Midbrain (tissue), 1 donor: ENCODE measurements around the gene ATP5PB.

ENCODE experiments used
- DNase-seq: peaks from one replicate; lab custom pipeline; 2025; lab: John Stamatoyannopoulos, UW

The ATP5PB gene

DNA sequence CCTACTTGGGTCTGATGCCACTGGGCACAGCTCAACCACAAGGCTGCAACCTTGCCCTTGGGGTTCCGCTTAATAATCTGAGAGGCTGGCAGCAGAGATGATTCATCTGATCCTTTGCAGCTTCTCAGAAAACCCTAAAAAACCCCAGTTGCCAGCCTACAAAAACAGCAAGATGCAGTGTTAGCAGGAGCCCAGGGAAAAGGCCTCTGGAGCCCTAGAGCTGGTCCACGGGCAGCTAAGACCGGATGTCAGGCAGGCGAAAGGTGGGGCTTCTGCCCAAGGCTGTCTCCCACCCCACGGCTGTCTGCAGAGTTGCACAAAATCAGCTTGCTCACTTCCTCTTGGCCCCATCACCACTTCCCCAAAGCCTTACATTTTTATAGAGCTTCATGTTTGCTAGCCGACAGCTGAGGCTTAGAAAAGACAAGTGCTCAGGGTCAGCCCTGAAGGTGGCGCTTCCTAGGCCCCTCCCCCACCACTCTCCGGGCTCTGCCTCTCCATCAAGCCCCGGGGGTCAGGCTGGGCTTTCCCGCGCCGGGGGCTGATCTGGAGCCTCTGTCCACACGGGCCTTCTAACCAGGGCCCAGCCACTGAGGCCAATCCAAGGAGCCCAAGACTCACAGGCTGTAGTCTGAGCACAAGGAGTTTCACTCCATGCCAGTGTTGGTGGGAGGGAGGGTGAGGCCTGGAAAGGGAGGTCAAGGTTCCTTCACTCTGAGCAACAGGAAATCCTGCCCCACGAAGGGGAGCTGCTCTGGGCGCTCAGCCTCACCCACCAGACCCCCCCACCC, 58.3 kb downstream of the ATP5PB start:
- DNase-seq = peak; percentile 63

DNA sequence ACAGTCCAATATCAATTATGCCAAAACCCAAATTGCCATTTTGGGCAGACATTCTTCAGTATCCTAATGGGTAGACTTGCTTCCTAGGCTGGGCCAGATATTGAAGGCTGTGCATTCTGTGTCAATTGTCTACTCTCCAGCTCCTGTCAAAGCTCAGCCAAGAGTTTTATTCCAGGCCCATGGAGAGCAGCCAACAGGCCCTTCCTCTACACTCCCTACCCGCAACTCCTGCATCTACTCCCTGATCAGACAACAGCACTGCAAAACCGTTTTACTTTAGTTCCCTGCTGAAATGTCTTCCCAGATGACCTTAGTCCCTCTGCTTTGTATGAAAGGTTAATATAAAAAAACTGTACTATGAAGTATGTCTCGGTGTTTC, 60.7 kb downstream of the ATP5PB start:
- peak; percentile 46 for DNase-seq

DNA sequence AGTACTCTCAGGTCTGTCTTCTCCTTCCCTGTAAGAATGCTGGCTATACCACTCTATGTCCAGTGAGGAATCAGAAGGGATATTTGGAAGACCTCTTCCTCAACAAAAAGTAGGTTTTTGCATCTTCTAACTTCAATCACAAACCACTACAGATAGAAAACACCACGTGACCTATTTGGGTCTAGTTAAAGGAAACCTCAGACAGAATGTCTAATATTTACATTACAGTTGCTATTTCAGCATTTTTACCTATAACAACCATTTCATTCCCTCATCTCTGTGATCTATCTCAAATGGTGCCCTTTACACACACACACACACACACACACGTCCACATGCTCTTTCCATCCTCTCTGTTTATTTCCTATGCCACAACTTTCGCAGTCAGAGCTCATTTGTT, 62.1 kb downstream of the ATP5PB start:
- DNase-seq = no peak
